GM12891 (cell line): ENCODE results near the gene SPATS1.

Source experiments
- DNase-seq: peaks from one replicate; pipeline ENCODE4 v3.0.0; 2011; ENCODE audit warnings: low spot score; ENCODE audit not compliant: insufficient read length
- FAIRE-seq: peaks from 2 replicates; lab custom pipeline; 2011; peaks lifted over from hg19 to GRCh38; lab: Jason Lieb, UNC
- PAX5 ChIP-seq: IDR thresholded peaks from 2 replicates; pipeline ENCODE4 v1.6.1; 2011; ENCODE audit warnings: low read length, moderate library complexity, mild to moderate bottlenecking; ENCODE audit not compliant: insufficient read depth, severe bottlenecking
- POLR2A ChIP-seq: IDR thresholded peaks from 2 replicates; pipeline ENCODE4 v1.6.1; 2011; ENCODE audit warnings: low read depth, low read length, control low read depth
- POLR2AphosphoS5 ChIP-seq: IDR thresholded peaks from 2 replicates; pipeline ENCODE4 v1.6.1; 2011; ENCODE audit warnings: low read depth, low read length, control low read depth
- POU2F2 ChIP-seq: IDR thresholded peaks from 2 replicates; pipeline ENCODE4 v1.6.1; 2011; ENCODE audit warnings: low read depth, mild to moderate bottlenecking, control low read depth, low read length, moderate library complexity
- SPI1 ChIP-seq: IDR thresholded peaks from 2 replicates; pipeline ENCODE4 v1.6.1; 2011; ENCODE audit warnings: low read depth, low read length, control low read depth
- TAF1 ChIP-seq: IDR thresholded peaks from 2 replicates; pipeline ENCODE4 v1.6.1; 2011; ENCODE audit warnings: low read depth, low read length, control low read depth

SPATS1 gene

GRCh38 chr6:44386364-44386928 lies 44.0 kb downstream of the SPATS1 start:
- TF ChIP-seq SPI1: no peak
- no peak for TF ChIP-seq PAX5
- no peak for TF ChIP-seq POLR2A
- no peak for TF ChIP-seq POU2F2
- TF ChIP-seq TAF1: no peak
- no peak for FAIRE-seq
- no peak for DNase-seq

- no peak for FAIRE-seq
- TF ChIP-seq POLR2AphosphoS5: no peak
- TF ChIP-seq POU2F2: no peak
- TF ChIP-seq TAF1: no peak
- TF ChIP-seq SPI1: no peak
- no peak for TF ChIP-seq PAX5
- no peak for TF ChIP-seq POLR2A
- no peak for DNase-seq
Observed at GRCh38 chr6:44386929-44387345, 44.5 kb downstream of the SPATS1 start.

GRCh38 chr6:44387346-44388134 lies 45.1 kb downstream of the SPATS1 start, which contains the start of gene CDC5L:
Gene CDC5L, plus strand, starts transcription at chr6:44387706. Its CDS starts 118 bp downstream, at chr6:44387824.
- FAIRE-seq (peak; percentile 97), DNase-seq (peak; percentile 81)
- TF ChIP-seq PAX5: no peak
- peak; percentile 75 for TF ChIP-seq SPI1
- TF ChIP-seq POLR2AphosphoS5: peak; percentile 96
- TF ChIP-seq POU2F2: peak; percentile 73; the same call in 1 of the 2 replicates
- TF ChIP-seq TAF1: peak; percentile 84
- TF ChIP-seq POLR2A: peak; percentile 95

GRCh38 chr6:44388135-44388487 lies 45.7 kb downstream of the SPATS1 start:
- TF ChIP-seq SPI1 (peak; percentile 27; the same call in 1 of the 2 replicates), POLR2A (no peak), POLR2AphosphoS5 (no peak), POU2F2 (no peak)
- DNase-seq (no peak), FAIRE-seq (no peak)

- FAIRE-seq (no peak), DNase-seq (no peak)
- TF ChIP-seq POU2F2: no peak
- no peak for TF ChIP-seq TAF1
- TF ChIP-seq SPI1: no peak
- TF ChIP-seq POLR2AphosphoS5: no peak
- no peak for TF ChIP-seq PAX5
- TF ChIP-seq POLR2A: no peak
Observed at GRCh38 chr6:44388887-44389286, 46.4 kb downstream of the SPATS1 start.

GRCh38 chr6:44390158-44390683 lies 47.8 kb downstream of the SPATS1 start:
- no peak for DNase-seq
- TF ChIP-seq POLR2AphosphoS5 (no peak), TAF1 (no peak), POU2F2 (no peak), PAX5 (no peak), SPI1 (no peak), POLR2A (no peak)
- peak; percentile 40 for FAIRE-seq
